Tibial artery (tissue), 4 donors: ENCODE data around the gene OSBPL6.

Experiments used
- DNase-seq, 2 donors: peaks; one replicate each; pipeline ENCODE4 v3.0.0-alpha.2; 2019
- H3K27ac ChIP-seq, 2 donors: fragments of 200-600 bp; sonication (generic) in 1 of 2; 1 replicate in 1 of 2; 2 replicates in 1 of 2; pipeline ENCODE4 v1.5.1; 2018 to 2019; ENCODE audit warnings: mild to moderate bottlenecking in 1 of 2
- H3K27me3 ChIP-seq, 2 donors: fragments of 200-600 bp; sonication (generic) in 1 of 2; one replicate each; pipeline versions ENCODE4 v1.5.1 to v1.6.0; 2016 to 2019
- H3K36me3 ChIP-seq, 3 donors: fragments of 200-600 bp; sonication (generic) in 2 of 3; one replicate each; pipeline ENCODE4 v1.5.1; 2016 to 2019; ENCODE audit warnings: mild to moderate bottlenecking in 2 of 3
- H3K4me1 ChIP-seq, 4 donors: fragments of 200-600 bp; sonication (generic) in 2 of 4; 1 replicate in 3 of 4; 2 replicates in 1 of 4; pipeline ENCODE4 v1.5.1; 2016 to 2019
- H3K4me3 ChIP-seq, 2 donors: fragments of 200-600 bp; sonication (generic) in 1 of 2; 1 replicate in 1 of 2; 2 replicates in 1 of 2; pipeline ENCODE4 v1.5.1; 2018 to 2019; ENCODE audit warnings: mild to moderate bottlenecking in 2 of 2
- H3K9me3 ChIP-seq, 3 donors: fragments of 200-600 bp; sonication (generic) in 1 of 3; one replicate each; pipeline ENCODE4 v1.5.1; 2016 to 2019
- intact Hi-C: fragments of 100-400 bp; cut with DNase I; formaldehyde crosslinking; loops from one replicate; pipeline ENCODE4 v1.15.0; 2023; ENCODE audit warnings: low total_unique reads
- TF ChIP-seq, protein P1 (sequence below), 2 experiments: fragments of 200-600 bp in 1 of 2; fragments of 450-650 bp in 1 of 2; IDR thresholded peaks; one replicate each; pipeline ENCODE4 v1.5.1; 2017 to 2019; ENCODE audit warnings: antibody characterized with exemption in 2 of 2, mild to moderate bottlenecking in 1 of 2, moderate library complexity in 1 of 2

Gene OSBPL6

DNA sequence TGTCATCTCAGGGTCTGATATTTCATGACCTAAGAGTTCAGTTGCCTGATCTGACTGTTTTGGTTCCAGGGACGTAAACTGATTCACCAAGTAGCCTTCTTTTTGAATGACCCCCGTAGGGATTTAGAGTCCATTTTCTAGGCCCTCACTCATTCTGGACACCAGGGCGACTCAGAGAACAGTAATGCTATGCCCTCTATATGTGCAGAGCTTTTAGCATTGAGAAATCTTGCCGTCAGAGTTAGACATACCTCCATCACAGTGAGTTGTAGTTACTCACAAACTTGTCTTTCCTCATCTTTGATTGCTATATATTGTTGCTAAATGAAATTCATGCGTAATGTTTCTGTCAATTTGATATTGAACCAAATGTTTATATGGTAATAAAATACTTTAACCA is 92.3 kb downstream of the OSBPL6 start:
- no peaks in the 10 kb centered on the region for H3K4me1 ChIP-seq
- DNase-seq, result no peak
- TF ChIP-seq, protein P1, sequence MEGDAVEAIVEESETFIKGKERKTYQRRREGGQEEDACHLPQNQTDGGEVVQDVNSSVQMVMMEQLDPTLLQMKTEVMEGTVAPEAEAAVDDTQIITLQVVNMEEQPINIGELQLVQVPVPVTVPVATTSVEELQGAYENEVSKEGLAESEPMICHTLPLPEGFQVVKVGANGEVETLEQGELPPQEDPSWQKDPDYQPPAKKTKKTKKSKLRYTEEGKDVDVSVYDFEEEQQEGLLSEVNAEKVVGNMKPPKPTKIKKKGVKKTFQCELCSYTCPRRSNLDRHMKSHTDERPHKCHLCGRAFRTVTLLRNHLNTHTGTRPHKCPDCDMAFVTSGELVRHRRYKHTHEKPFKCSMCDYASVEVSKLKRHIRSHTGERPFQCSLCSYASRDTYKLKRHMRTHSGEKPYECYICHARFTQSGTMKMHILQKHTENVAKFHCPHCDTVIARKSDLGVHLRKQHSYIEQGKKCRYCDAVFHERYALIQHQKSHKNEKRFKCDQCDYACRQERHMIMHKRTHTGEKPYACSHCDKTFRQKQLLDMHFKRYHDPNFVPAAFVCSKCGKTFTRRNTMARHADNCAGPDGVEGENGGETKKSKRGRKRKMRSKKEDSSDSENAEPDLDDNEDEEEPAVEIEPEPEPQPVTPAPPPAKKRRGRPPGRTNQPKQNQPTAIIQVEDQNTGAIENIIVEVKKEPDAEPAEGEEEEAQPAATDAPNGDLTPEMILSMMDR (IDR thresholded peaks at IDR 0.05), result no peak
- H3K4me3 ChIP-seq, result no peak overlapping the region
- H3K9me3 ChIP-seq, result no peaks in the 10 kb centered on the region
- H3K27me3 ChIP-seq, result no peaks in the 10 kb centered on the region
- no peaks in the 10 kb centered on the region for H3K36me3 ChIP-seq
- intact Hi-C loops, result no loop called here
- no peak overlapping the region for H3K27ac ChIP-seq

DNA sequence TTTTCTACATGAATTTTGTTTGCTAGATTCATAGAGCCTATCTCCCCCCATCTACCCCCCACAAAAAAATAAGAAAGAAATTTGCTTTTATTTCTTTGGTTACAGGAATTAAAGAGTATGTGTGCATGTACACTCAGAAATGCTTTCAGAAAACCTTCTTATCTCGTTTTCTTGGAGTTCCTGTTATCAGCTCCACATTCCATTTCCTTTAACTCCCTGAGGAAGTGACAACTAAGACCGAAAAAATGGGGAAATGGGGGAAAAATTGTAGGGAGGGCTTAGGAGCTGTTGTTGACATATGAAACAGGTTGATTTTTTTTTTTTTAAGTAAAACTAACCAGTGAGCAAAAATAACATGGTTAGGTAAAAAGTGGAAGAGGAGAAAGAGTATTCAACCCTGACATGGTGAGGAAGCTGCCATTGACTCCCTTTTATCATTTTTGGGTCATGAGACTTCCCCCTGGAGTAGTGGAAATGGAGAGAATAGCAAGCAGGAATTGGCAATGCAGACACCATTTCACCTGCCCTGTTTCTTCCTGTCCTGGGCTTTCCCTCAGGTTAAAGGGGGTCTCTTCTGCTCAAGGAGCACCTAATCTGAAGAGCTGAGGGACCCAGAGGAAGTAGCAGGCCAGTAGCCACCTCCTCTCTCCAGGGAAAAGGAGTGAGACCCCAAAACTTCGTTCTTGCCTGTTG is 93.5 kb downstream of the OSBPL6 start:
- intact Hi-C loops, result no loop called here
- no peak overlapping the region for H3K4me3 ChIP-seq
- no peak overlapping the region for H3K27ac ChIP-seq
- H3K9me3 ChIP-seq, result no peaks in the 10 kb centered on the region
- no peaks in the 10 kb centered on the region for H3K36me3 ChIP-seq
- H3K4me1 ChIP-seq, result no peaks in the 10 kb centered on the region
- H3K27me3 ChIP-seq, result no peaks in the 10 kb centered on the region
- DNase-seq, result no peak
- TF ChIP-seq, protein P1 (IDR thresholded peaks at IDR 0.05), result no peak

DNA sequence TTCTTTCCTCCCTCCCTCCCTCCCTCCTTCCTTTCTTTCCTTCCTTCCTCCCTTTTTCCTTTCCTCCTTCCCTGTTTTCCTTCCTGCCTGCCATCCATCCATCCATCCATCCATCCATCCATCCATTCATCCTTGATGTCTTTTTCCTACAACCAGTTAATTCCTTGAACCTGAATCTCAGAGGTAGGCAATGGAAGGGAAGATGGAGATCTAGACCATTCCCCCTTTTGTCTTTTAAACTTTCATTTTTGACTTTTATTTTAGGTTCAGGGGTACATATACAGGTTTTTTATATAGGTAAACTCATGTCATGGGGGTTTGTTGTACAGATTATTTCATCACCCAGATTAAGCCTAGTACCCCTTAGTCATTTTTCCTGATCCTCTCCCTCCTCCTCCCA is 97.4 kb downstream of the OSBPL6 start:
- H3K4me1 ChIP-seq, result no peaks in the 10 kb centered on the region
- intact Hi-C loops, result no loop called here
- H3K36me3 ChIP-seq, result no peaks in the 10 kb centered on the region
- no peak for DNase-seq
- no peaks in the 10 kb centered on the region for H3K9me3 ChIP-seq
- no peak overlapping the region for H3K27ac ChIP-seq
- H3K27me3 ChIP-seq, result no peaks in the 10 kb centered on the region
- no peak overlapping the region for H3K4me3 ChIP-seq
- TF ChIP-seq, protein P1 (IDR thresholded peaks at IDR 0.05), result no peak

DNA sequence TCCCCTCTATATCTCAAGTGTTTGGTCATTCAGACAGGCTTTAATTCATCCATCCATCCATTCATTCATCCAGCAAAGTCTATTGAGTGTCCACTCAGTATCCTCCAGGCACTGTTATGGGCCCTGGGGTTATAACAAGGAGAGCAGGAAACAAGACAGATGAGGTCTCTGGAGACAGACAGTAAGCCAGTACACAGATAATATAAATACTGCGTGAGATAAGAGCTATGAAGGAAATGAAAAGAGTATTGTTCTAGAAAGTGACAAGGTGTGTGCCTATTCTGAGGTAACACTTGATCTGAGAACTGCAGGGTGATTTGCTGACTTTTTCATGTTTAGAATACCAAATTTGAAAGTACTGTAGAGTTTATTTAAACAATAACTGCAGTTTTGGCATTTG is 98.3 kb downstream of the OSBPL6 start:
- H3K27me3 ChIP-seq, result no peaks in the 10 kb centered on the region
- no peaks in the 10 kb centered on the region for H3K9me3 ChIP-seq
- no peak overlapping the region for H3K4me3 ChIP-seq
- H3K27ac ChIP-seq, result no peak overlapping the region
- no peaks in the 10 kb centered on the region for H3K4me1 ChIP-seq
- TF ChIP-seq, protein P1 (IDR thresholded peaks at IDR 0.05), result no peak
- DNase-seq, result no peak
- no peaks in the 10 kb centered on the region for H3K36me3 ChIP-seq
- intact Hi-C loops, result no loop called here

DNA sequence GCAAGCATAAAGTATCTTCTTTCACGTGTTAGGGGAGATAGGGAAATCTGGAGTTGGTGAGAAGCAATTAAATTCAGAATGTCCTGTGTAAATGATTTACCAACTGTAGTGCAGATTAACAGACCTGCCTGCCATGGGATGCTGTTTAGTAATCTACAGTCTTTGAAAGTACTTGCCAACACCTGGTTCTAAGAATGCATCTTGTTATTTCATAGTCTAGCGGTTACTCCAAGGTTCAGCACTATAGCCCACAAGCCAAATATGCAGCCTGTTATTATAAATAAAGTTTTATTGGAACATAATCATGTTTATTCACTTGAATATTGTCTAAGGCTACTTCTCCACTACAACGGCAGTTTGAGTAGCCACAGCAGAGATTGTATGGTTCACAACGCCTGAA is 100.8 kb downstream of the OSBPL6 start:
- Histone ChIP-seq H3K9me3 (no peaks in the 10 kb centered on the region), H3K36me3 (no peaks in the 10 kb centered on the region), H3K4me1 (peaks cover 0 to 15% (median 5%) of the 10 kb centered on the region in 4 donors), H3K27me3 (no peaks in the 10 kb centered on the region), H3K4me3 (no peak overlapping the region), H3K27ac (no peak overlapping the region)
- DNase-seq, result no peak
- intact Hi-C loops, result no loop called here
- TF ChIP-seq, protein P1 (IDR thresholded peaks at IDR 0.05), result no peak

DNA sequence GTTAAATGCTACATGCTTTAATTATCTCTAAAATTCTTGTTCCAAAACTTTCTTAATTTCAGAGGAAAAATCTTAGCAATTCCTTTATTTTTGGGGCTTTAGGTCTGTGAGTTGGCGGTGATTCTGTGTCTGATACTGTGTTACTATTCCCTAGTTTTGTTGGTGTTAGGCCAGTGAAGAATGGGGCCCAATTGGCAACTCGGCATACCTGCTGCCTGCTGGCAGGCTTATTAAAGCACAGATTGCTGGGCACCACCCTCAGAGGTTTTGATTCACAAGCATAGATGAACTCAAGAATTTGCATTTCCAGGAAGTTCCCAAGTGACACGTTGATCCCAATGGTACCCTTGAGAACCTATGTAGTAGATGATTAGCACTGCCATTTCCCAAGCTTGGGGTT is 101.6 kb downstream of the OSBPL6 start:
- TF ChIP-seq, protein P1 (IDR thresholded peaks at IDR 0.05), result no peak
- H3K4me1 ChIP-seq, result peaks cover 0 to 15% (median 5%) of the 10 kb centered on the region in 4 donors
- no peak overlapping the region for H3K4me3 ChIP-seq
- H3K27ac ChIP-seq, result no peak overlapping the region
- intact Hi-C loops, result no loop called here
- no peaks in the 10 kb centered on the region for H3K9me3 ChIP-seq
- no peaks in the 10 kb centered on the region for H3K36me3 ChIP-seq
- no peaks in the 10 kb centered on the region for H3K27me3 ChIP-seq
- DNase-seq, result no peak
